T-helper 22 cell (primary cell): ENCODE data around the gene EPC2.

Source experiments
- DNase-seq: peaks from one replicate; pipeline ENCODE4 v3.0.0-alpha.2; 2020; ENCODE audit warnings: low read depth

Gene EPC2, protein sequence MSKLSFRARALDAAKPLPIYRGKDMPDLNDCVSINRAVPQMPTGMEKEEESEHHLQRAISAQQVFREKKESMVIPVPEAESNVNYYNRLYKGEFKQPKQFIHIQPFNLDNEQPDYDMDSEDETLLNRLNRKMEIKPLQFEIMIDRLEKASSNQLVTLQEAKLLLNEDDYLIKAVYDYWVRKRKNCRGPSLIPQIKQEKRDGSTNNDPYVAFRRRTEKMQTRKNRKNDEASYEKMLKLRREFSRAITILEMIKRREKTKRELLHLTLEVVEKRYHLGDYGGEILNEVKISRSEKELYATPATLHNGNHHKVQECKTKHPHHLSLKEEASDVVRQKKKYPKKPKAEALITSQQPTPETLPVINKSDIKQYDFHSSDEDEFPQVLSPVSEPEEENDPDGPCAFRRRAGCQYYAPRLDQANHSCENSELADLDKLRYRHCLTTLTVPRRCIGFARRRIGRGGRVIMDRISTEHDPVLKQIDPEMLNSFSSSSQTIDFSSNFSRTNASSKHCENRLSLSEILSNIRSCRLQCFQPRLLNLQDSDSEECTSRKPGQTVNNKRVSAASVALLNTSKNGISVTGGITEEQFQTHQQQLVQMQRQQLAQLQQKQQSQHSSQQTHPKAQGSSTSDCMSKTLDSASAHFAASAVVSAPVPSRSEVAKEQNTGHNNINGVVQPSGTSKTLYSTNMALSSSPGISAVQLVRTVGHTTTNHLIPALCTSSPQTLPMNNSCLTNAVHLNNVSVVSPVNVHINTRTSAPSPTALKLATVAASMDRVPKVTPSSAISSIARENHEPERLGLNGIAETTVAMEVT

GRCh38 chr2:148643998-148644882 lies at the start of gene EPC2:
EPC2 (plus strand) TSS chr2:148644751; CDS start chr2:148645018, 267 bp downstream.
- peak; percentile 76 for DNase-seq

DNA sequence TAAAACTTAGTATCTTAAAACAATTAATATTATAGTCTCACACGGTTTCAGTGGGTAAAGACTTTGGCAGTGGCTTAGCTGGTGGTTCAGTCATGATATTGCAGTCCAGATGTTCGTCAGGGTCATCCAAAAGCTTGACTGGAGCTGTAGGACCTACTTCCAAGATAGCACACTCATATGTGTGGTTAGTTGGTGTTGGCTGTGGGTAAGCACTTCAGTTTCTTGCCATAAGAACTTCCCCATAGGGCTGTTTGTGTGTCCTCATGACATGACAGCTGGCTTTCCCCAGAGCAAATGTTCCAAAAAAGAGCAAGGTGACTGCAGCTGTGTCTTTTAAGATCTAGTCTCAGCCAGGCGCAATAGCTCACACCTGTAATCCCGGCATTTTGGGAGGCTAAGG lies 48.5 kb upstream of the EPC2 start:
- no peak for DNase-seq

GRCh38 chr2:148599109-148599991 lies 45.2 kb upstream of the EPC2 start:
- no peak for DNase-seq

GRCh38 chr2:148602885-148603561 lies 41.5 kb upstream of the EPC2 start:
- DNase-seq = no peak

DNA sequence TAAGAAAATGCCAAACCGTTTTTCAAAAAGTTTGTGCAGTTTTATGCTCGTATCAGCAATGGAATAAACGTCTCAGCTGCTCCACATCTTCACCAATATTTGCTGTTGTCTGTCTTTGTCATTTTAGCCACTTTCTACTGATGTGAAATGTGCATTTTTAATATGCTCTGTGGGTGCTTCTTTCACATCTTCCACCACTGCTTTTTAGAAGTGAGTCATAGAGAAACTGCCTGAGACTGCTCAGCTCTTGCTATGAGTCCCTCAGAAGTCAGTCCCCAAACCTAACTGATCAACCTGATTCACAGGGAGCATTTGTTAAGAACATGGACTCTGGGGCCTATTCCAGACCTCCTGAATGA lies 41.0 kb upstream of the EPC2 start:
- DNase-seq = no peak

DNA sequence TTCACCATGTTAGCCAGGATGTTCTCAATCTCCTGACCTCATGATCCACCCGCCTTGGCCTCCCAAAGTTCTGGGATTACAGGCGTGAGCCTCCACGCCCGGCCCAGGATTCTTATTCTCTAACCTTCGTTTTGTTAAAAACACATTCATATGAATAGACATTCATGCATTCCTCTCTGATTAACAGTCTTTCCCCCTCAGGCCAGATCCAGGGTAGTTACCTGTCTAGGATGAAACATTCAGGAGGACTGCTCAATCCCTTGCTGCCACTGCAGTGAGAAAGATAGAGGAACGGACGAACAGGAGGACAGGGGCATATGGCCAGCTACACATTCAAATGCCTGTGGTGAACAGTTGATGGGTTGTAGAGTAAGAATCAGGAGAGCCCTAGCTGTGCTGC lies 39.6 kb upstream of the EPC2 start:
- DNase-seq = no peak

- no peak for DNase-seq
These were observed 37.0 kb upstream of the EPC2 start for GRCh38 chr2:148607566-148607965.

GRCh38 chr2:148613231-148614013 lies 31.1 kb upstream of the EPC2 start:
- DNase-seq = no peak

DNA sequence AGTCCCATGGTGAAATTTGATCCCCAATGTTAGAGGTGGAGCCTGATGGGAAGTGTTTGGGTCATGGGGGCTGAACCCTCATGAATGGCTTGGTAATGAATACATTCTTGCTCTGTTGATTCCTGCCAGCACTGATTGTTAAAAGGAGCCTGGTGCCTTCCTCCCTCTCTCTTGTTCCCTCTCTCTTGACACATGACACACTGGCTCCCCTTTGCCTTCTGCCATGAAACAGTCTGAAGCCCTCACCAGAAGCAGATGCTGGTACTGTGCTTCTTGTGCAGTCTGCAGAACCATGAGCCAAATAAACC lies 30.6 kb upstream of the EPC2 start:
- no peak for DNase-seq

DNA sequence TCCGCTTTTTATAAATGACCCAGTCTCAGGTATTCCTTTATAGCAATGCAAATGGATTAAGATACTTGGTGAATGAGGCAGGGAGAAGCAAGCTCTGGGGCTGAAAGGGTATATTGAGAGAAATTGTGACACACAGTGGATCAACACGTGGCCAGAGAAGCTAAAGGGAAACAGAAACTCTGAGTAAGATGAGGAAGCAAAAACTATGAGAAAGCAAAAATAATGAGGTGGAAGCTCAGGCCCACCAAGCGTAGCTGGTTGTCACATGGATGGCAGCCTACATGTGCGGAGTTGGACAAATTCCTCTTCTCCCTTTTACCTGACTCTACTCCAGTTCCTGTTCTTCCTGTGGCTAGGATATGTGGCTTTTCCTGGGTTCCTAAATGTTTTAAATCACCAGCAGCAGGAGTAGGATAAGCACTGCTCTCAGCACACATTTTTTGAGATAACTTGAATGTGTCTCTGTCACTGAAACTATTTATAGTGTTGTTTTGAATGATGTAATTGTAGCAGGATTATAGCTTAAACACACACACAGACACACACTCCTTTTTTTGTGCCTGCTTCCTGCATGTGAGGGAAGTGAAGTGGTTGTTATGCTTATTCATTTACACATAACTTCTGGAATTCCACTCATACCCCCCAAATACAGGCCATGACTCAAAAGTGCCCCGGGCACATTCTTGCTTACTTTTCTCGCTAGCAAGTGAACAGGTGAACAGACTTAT lies 30.1 kb upstream of the EPC2 start:
- DNase-seq = no peak

DNA sequence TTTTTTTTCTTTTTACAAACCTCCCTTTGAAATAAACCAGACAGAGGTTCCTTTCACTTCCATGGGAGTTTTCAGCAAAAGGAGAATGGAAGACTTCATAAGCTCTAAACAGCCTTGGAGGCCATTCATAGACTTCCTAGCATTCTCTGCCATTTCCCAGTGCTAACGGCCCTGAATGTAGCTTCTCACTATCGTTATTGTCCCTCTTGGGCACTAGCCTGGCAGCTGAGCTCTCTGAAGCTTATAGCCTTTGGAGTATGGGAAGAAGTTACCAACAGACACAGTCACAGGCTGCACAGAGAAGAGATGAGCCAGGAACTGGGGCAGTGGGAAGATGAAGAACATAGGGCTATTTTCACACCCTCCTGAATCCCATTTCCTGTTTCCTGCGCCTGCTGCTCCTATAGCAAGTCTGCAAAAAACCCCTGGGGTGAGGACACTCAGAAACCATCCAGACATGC lies 29.1 kb upstream of the EPC2 start:
- no peak for DNase-seq

GRCh38 chr2:148616662-148617061 lies 27.9 kb upstream of the EPC2 start:
- DNase-seq = no peak

- DNase-seq = no peak
These were observed 27.3 kb upstream of the EPC2 start for GRCh38 chr2:148617219-148617618.

GRCh38 chr2:148619560-148620195 lies 24.9 kb upstream of the EPC2 start:
- no peak for DNase-seq

GRCh38 chr2:148622366-148622765 lies 22.2 kb upstream of the EPC2 start:
- DNase-seq = no peak

DNA sequence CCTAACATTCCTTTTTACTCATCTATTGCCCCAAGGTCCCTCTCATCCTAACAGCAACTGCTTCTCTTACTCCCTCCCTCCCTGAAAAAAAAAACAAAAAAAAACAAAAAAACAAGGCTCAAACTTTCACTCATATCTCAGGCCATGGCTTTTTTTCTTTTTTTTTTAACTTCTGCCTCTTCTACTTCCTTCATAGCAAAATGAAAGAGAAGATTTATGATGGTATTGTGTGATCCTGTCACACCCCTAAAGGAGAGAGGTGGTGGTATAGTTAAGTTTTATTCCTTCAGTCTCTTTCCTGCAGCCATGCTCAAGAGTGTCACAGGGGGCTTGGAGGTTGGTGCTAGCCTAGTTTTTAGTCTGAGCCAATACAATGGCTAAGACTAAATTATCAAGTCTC lies 21.5 kb upstream of the EPC2 start:
- DNase-seq = no peak

- DNase-seq = no peak
These were observed 17.3 kb upstream of the EPC2 start for GRCh38 chr2:148627224-148627623.

DNA sequence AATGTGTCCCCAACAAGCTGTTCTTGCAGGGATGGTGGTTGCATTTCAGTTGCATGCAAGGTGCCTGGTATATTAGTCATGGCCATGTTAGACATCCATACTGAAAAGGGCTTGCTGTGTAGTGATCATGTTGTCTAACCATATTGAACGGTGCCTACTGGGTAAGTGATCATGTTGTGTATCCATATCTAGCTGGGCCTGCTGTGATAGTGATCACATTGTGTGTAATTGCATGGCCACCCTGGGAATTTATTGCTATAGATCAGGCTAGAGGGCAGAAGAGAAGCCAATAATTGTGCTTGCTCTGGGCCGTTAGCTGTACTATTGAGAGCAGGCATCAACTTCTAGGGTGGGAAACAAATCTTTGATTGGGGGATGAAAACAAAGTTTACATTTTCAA lies 9.8 kb upstream of the EPC2 start:
- no peak for DNase-seq

DNA sequence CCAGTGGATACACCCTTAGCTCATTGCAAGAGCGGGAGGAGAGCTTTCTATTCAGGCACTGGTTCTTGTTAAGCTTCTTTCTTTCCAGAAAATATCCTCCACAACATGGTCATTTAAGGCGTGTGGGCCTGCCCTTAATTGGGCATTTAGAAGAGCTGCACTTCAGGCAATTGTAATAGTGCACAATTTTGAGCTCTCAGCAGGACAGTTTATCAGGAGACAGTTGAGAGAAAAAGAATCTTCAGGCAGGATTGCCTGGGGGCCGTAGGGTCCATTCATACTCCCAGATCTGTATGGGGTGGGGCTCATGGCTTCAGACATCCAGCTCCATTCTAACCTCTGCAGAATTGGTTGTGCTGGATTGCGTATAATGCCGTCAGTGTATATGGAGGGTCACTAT lies 6.0 kb upstream of the EPC2 start:
- no peak for DNase-seq
